SK-N-SH (cell line): ENCODE results near the gene HOXD13. TPM values are rescaled to one million over a fixed set of nuclear protein-coding genes. Genes with fewer than 3 reads are reported as not detected.

Experiments used
- CTCF ChIA-PET: fragments of 300-600, 350-600 bp; formaldehyde crosslinking; extraction: SDS; loops from one replicate; lab custom pipeline; 2021; lab: Yijun Ruan, JAX
- POLR2A ChIA-PET: fragments of 350-600 bp; sonication (Branson Sonifier 250); formaldehyde crosslinking; extraction: SDS; loops from one replicate; lab custom pipeline; 2020; ENCODE audit warnings: antibody characterized with exemption, inconsistent platforms; lab: Yijun Ruan, JAX
- DNase-seq: peaks from one replicate; pipeline ENCODE4 v3.0.0; 2012
- H2AFZ ChIP-seq: fragments of 200-600 bp; sonication (generic); 2 replicates; pipeline ENCODE4 v1.8.1; 2016; ENCODE audit warnings: antibody characterized with exemption, mild to moderate bottlenecking, low read depth
- H3F3A ChIP-seq: fragments of 200-600 bp; sonication (generic); replicated peaks from 2 replicates; pipeline ENCODE3; 2016; ENCODE audit warnings: antibody characterized with exemption, mild to moderate bottlenecking; ENCODE audit not compliant: insufficient read depth
- H3K27ac ChIP-seq, 2 experiments: fragments of 200-500 bp in 1 of 2; fragments of 200-600 bp in 1 of 2; sonication (Bioruptor generic) in 1 of 2; sonication (generic), shearing (Covaris generic) in 1 of 2; 2 replicates each; pipeline versions ENCODE4 v1.5.1 to v1.6.1; 2014 to 2016; ENCODE audit warnings: low read depth in 2 of 2, inconsistent platforms in 1 of 2, low read length in 1 of 2, mild to moderate bottlenecking in 1 of 2, mixed read lengths in 1 of 2
- H3K27me3 ChIP-seq: fragments of 200-600 bp; sonication (generic), shearing (Covaris generic); 2 replicates; pipeline ENCODE4 v1.6.1; 2016; ENCODE audit warnings: mixed run types; ENCODE audit not compliant: insufficient read depth
- H3K36me3 ChIP-seq, 2 experiments: fragments of 200-500 bp in 1 of 2; fragments of 200-600 bp in 1 of 2; sonication (Bioruptor generic) in 1 of 2; sonication (generic) in 1 of 2; replicated peaks in 1 of 2; 2 replicates each; pipeline versions ENCODE3 to v1.5.1; 2014 to 2016; ENCODE audit warnings: low read length in 1 of 2, mild to moderate bottlenecking in 1 of 2; ENCODE audit not compliant: insufficient read depth in 2 of 2, control insufficient read depth in 1 of 2
- H3K4me1 ChIP-seq, 2 experiments: fragments of 200-500 bp in 1 of 2; fragments of 200-600 bp in 1 of 2; sonication (Bioruptor generic) in 1 of 2; sonication (generic), shearing (Covaris generic) in 1 of 2; 2 replicates each; pipeline versions ENCODE4 v1.5.1 to v1.6.1; 2014 to 2016; ENCODE audit warnings: low read depth in 1 of 2, low read length in 1 of 2, mixed run types in 1 of 2; ENCODE audit not compliant: insufficient read depth in 2 of 2, control insufficient read depth in 1 of 2
- H3K4me2 ChIP-seq: fragments of 200-600 bp; sonication (generic), shearing (Covaris generic); 2 replicates; pipeline ENCODE4 v1.6.1; 2017; ENCODE audit warnings: mixed run types
- H3K4me3 ChIP-seq, 2 experiments: fragments of 200-500 bp in 1 of 2; fragments of 200-600 bp in 1 of 2; sonication (Bioruptor generic) in 1 of 2; sonication (generic), shearing (Covaris generic) in 1 of 2; 2 replicates each; pipeline versions ENCODE4 v1.5.1 to v1.8.1; 2014 to 2016; ENCODE audit warnings: low read depth in 2 of 2, inconsistent platforms in 1 of 2, low read length in 1 of 2, mild to moderate bottlenecking in 1 of 2, mixed read lengths in 1 of 2, moderate library complexity in 1 of 2
- H3K79me2 ChIP-seq: fragments of 200-600 bp; sonication (generic); 2 replicates; pipeline ENCODE4 v1.8.1; 2017; ENCODE audit warnings: mild to moderate bottlenecking; ENCODE audit not compliant: insufficient read depth
- H3K9ac ChIP-seq: fragments of 200-600 bp; sonication (generic); 2 replicates; pipeline ENCODE4 v1.6.1; 2017; ENCODE audit warnings: mixed run types
- H3K9me2 ChIP-seq: fragments of 200-600 bp; sonication (generic); 2 replicates; pipeline ENCODE4 v1.6.1; 2017; ENCODE audit warnings: mixed run types
- H3K9me3 ChIP-seq: fragments of 200-600 bp; sonication (generic); 2 replicates; pipeline ENCODE4 v1.6.1; 2017; ENCODE audit warnings: mixed run types, mild to moderate bottlenecking, moderate library complexity
- H4K20me1 ChIP-seq: fragments of 200-600 bp; sonication (generic); 2 replicates; pipeline ENCODE4 v1.6.1; 2017; ENCODE audit warnings: mild to moderate bottlenecking, mixed run types; ENCODE audit not compliant: insufficient read depth
- FOXJ3 ChIP-seq: sonication (generic); formaldehyde crosslinking; IDR thresholded peaks from 2 replicates; pipeline ENCODE4 v1.5.1; 2020; ENCODE audit warnings: mild to moderate bottlenecking, missing genetic modification reagents
- MEF2A ChIP-seq: IDR thresholded peaks from 2 replicates; pipeline ENCODE4 v1.4.0; 2012; ENCODE audit warnings: low read depth, borderline replicate concordance
- MXI1 ChIP-seq: IDR thresholded peaks from 2 replicates; pipeline ENCODE4 v1.6.1; 2012; ENCODE audit warnings: mild to moderate bottlenecking, low read depth, low read length, improper control_type of control experiment
- POLR2AphosphoS5 ChIP-seq: IDR thresholded peaks from 2 replicates; pipeline ENCODE4 v1.6.1; 2012; ENCODE audit warnings: low read depth, low read length
- RXRA ChIP-seq: IDR thresholded peaks from 2 replicates; pipeline ENCODE4 v1.4.0; 2012; ENCODE audit warnings: low read depth, mild to moderate bottlenecking, borderline replicate concordance
- SIN3A ChIP-seq: IDR thresholded peaks from 2 replicates; pipeline ENCODE4 v1.6.1; 2012; ENCODE audit warnings: low read depth, mild to moderate bottlenecking, low read length, moderate library complexity, borderline replicate concordance
- TAF1 ChIP-seq: IDR thresholded peaks from 2 replicates; pipeline ENCODE4 v1.6.1; 2012; ENCODE audit warnings: low read depth, mild to moderate bottlenecking, low read length, moderate library complexity, borderline replicate concordance
- YY1 ChIP-seq: IDR thresholded peaks from 2 replicates; pipeline ENCODE4 v1.4.0; 2012; ENCODE audit warnings: low read depth, mild to moderate bottlenecking
- WGBS: methylation state at CpG from one replicate; pipeline ENCODE4 v1.1.6; 2017; ENCODE audit warnings: low lambda C conversion rate; 5-methylcytosine and 5-hydroxymethylcytosine counted together
- polyA plus RNA-seq, 3 experiments: library from polyadenylated mRNA; depleted of rRNA; stranded (reverse); fragments of >200 nt; gene quantifications; 2 replicates each; pipeline ENCODE4 v1.2.3, GENCODE V29; 2012

Gene HOXD13
- polyA plus RNA-seq, 1 of the 3 experiments (the other 2 are of a cell fraction): not detected

- peaks cover 4 to 16% of the 10 kb centered on the region in 2 experiments; a peak in 3 of 4 replicates for H3K4me1 ChIP-seq
- no peaks in the 10 kb centered on the region for H3K9me2 ChIP-seq
- no peaks in the 10 kb centered on the region for H4K20me1 ChIP-seq
- CTCF ChIA-PET: interaction anchor here (0.6 to 26.1 kb wide), 19 partner anchors 8 to 1038 kb away, joined by 3 to 1047 read pairs (median 5); partner anchors contain the start of genes HOXD10, HOXD11 and HOXD13
- peak within 1 kb of the TSS; percentile 63 for H3K9ac ChIP-seq
- peak within 1 kb of the TSS in 1 of 2 experiments; percentile 87; a peak in 2 of 4 replicates for H3K27ac ChIP-seq
- H3K9me3 ChIP-seq: no peaks in the 10 kb centered on the region
- H3K4me3 ChIP-seq: peak within 1 kb of the TSS; percentile 66 to 78
- H3K36me3 ChIP-seq: no peaks in the 10 kb centered on the region
- peaks cover 3% of the 10 kb centered on the region for H3F3A ChIP-seq
- H3K79me2 ChIP-seq: no peaks in the 10 kb centered on the region
- H2AFZ ChIP-seq: peak within 1 kb of the TSS; percentile 94
- TF ChIP-seq TAF1: peak; percentile 54; the same call in 1 of the 2 replicates
- TF ChIP-seq RXRA: no peak
- peak; percentile 76; the same call in 1 of the 2 replicates for TF ChIP-seq MXI1
- TF ChIP-seq POLR2AphosphoS5: peak; percentile 80
- no peak for TF ChIP-seq MEF2A
- no peak for TF ChIP-seq FOXJ3 (CRISPR knock-in tag)
- no peak; the same call in 1 of the 2 replicates for TF ChIP-seq YY1
- H3K4me2 ChIP-seq: peak within 1 kb of the TSS; percentile 84
- H3K27me3 ChIP-seq: peaks cover 5% of the 10 kb centered on the region
- POLR2A ChIA-PET: interaction anchor here (0.5 to 4.1 kb wide), 12 partner anchors 9 to 1066 kb away, joined by 3 to 27 read pairs (median 4); partner anchors contain the start of gene HOXD1
- 33% methylated on average over 37 of the region's 84 CpGs for whole genome bisulfite sequencing
- DNase-seq: peak; percentile 93
Observed at GRCh38 chr2:176122683-176123410, 30.3 kb downstream of the HOXD13 start, which contains the start of gene HOXD9. HOXD9 (plus strand) TSS chr2:176122719; CDS start chr2:176122769, 50 bp downstream.

- CTCF ChIA-PET: interaction anchor here (0.6 to 26.1 kb wide), 10 partner anchors 10 to 1038 kb away, joined by 3 to 1047 read pairs (median 16); partner anchors contain the start of genes HOXD10 and HOXD11
- WGBS: 35% methylated on average over 27 of the region's 40 CpGs
- H2AFZ ChIP-seq: peak overlapping the region; percentile 94; the same call in 1 of the 2 replicates
- no peaks in the 10 kb centered on the region for H4K20me1 ChIP-seq
- DNase-seq: no peak
- peaks cover 3% of the 10 kb centered on the region for H3F3A ChIP-seq
- POLR2A ChIA-PET: interaction anchor here (0.5 to 4.1 kb wide), 5 partner anchors 8 to 1065 kb away, joined by 3 to 27 read pairs (median 6); no protein-coding TSS in a partner anchor
- peak overlapping the region; percentile 84 for H3K4me2 ChIP-seq
- TF ChIP-seq MXI1 (no peak), SIN3A (peak; percentile 12; the same call in 1 of the 2 replicates)
- peaks cover 4 to 16% of the 10 kb centered on the region in 2 experiments; a peak in 3 of 4 replicates for H3K4me1 ChIP-seq
- no peaks in the 10 kb centered on the region for H3K36me3 ChIP-seq
- H3K9me2 ChIP-seq: no peaks in the 10 kb centered on the region
- no peaks in the 10 kb centered on the region; the same call in none of the 2 replicates for H3K27me3 ChIP-seq
- no peaks in the 10 kb centered on the region for H3K79me2 ChIP-seq
- H3K4me3 ChIP-seq: peak overlapping the region; percentile 66 to 78
- H3K9me3 ChIP-seq: no peaks in the 10 kb centered on the region
- peak overlapping the region; percentile 63 for H3K9ac ChIP-seq
- H3K27ac ChIP-seq: peak overlapping the region in 1 of 2 experiments; percentile 87; a peak in 2 of 4 replicates
Observed at GRCh38 chr2:176123411-176124109, 31.0 kb downstream of the HOXD13 start.
